IPS-20b (cell line): ENCODE data around the gene PCDH19.

Source experiments
- H3K27ac ChIP-seq: one replicate; pipeline ENCODE4 v1.5.1; 2013; ENCODE audit warnings: low read length
- H3K27me3 ChIP-seq: 2 replicates; pipeline ENCODE4 v1.6.1; 2013; ENCODE audit warnings: mild to moderate bottlenecking, low read length, inconsistent platforms; ENCODE audit not compliant: insufficient read depth
- H3K36me3 ChIP-seq: 2 replicates; pipeline ENCODE4 v1.6.1; 2013; ENCODE audit warnings: low read depth, mild to moderate bottlenecking, inconsistent platforms, low read length, moderate library complexity; ENCODE audit not compliant: insufficient read depth
- H3K4me1 ChIP-seq: 2 replicates; pipeline ENCODE4 v1.6.1; 2013; ENCODE audit warnings: mild to moderate bottlenecking, control low read depth, inconsistent platforms, low read length, moderate library complexity; ENCODE audit not compliant: insufficient read depth
- H3K4me3 ChIP-seq: 2 replicates; pipeline ENCODE4 v1.5.1; 2013; ENCODE audit warnings: mild to moderate bottlenecking, low read length, inconsistent platforms
- H3K9ac ChIP-seq: 2 replicates; pipeline ENCODE4 v1.6.1; 2013; ENCODE audit warnings: low read depth, mild to moderate bottlenecking, inconsistent platforms, low read length, moderate library complexity
- H3K9me3 ChIP-seq: 2 replicates; pipeline ENCODE4 v1.6.1; 2013; ENCODE audit warnings: mild to moderate bottlenecking, low read depth, low read length, inconsistent platforms; ENCODE audit not compliant: insufficient read depth

PCDH19 gene

GRCh38 chrX:100411802-100412715 is 2.0 kb upstream of the PCDH19 start:
- Histone ChIP-seq H3K36me3 (no peaks in the 10 kb centered on the region), H3K27me3 (peaks cover 60% of the 10 kb centered on the region), H3K4me1 (no peaks in the 10 kb centered on the region; the same call in 1 of the 2 replicates), H3K9me3 (no peaks in the 10 kb centered on the region), H3K4me3 (peak overlapping the region; percentile 47), H3K27ac (no peak overlapping the region), H3K9ac (no peak overlapping the region)

GRCh38 chrX:100410901-100411801 is 1.1 kb upstream of the PCDH19 start:
- no peaks in the 10 kb centered on the region for H3K9me3 ChIP-seq

DNA sequence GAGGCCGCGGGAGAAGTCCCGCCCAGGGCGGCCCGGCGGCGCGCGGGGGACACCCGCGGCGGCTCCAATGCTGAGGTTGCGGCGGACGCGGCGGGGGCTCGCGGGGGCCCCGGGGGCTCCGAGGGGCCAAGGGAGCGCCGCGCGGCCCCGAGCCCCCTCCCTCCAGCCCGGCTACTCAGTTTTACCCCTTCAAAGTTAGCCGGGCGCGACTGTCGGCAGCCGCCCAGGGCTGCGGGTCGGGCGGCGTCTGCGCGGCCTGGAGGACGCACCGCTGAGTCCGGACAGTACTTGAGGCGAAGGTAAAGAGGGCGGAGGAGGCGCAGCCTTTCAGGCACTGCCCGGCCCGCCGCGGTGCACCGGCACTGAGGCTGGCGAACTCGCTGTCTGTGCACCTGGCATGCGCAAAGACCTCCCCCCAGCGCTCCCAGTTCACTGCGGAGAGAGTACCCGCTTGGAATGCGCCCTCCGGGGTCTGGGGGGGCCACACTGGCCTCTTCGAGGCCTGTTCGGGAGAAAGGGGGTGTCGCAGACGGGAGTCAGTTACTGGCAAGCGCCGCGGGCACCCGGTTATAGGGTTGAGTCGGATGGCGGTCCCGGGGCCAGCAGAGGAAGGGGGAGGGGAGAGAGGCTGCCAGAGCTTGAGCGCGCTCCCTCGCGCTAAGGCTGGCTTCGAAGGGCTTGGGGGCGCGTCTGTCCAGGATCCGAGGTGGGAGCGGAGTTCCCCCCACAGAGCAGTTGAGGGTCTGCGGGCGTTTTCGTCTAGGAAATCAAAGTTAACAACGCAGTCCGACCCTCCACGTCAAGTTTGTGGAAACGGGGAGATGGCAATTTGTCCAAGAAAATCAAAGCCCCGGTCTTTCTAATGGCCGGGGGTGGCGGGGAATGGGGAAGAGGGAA is 1.1 kb downstream of the PCDH19 start:
- no peaks in the 10 kb centered on the region; the same call in 1 of the 2 replicates for H3K4me1 ChIP-seq
- peaks cover 91% of the 10 kb centered on the region for H3K27me3 ChIP-seq
- no peak overlapping the region for H3K27ac ChIP-seq
- H3K9ac ChIP-seq = no peak overlapping the region
- no peaks in the 10 kb centered on the region for H3K36me3 ChIP-seq
- no peaks in the 10 kb centered on the region for H3K9me3 ChIP-seq
- H3K4me3 ChIP-seq = peak overlapping the region; percentile 49; the same call in 1 of the 2 replicates

More at GRCh38 chrX:100410901-100411801, 1.1 kb upstream of the PCDH19 start:
- H3K36me3 ChIP-seq = no peaks in the 10 kb centered on the region
- no peak overlapping the region for H3K9ac ChIP-seq
- H3K4me1 ChIP-seq = no peaks in the 10 kb centered on the region; the same call in 1 of the 2 replicates
- no peak overlapping the region for H3K27ac ChIP-seq
- H3K4me3 ChIP-seq = peak overlapping the region; percentile 53
- H3K27me3 ChIP-seq = peaks cover 69% of the 10 kb centered on the region

DNA sequence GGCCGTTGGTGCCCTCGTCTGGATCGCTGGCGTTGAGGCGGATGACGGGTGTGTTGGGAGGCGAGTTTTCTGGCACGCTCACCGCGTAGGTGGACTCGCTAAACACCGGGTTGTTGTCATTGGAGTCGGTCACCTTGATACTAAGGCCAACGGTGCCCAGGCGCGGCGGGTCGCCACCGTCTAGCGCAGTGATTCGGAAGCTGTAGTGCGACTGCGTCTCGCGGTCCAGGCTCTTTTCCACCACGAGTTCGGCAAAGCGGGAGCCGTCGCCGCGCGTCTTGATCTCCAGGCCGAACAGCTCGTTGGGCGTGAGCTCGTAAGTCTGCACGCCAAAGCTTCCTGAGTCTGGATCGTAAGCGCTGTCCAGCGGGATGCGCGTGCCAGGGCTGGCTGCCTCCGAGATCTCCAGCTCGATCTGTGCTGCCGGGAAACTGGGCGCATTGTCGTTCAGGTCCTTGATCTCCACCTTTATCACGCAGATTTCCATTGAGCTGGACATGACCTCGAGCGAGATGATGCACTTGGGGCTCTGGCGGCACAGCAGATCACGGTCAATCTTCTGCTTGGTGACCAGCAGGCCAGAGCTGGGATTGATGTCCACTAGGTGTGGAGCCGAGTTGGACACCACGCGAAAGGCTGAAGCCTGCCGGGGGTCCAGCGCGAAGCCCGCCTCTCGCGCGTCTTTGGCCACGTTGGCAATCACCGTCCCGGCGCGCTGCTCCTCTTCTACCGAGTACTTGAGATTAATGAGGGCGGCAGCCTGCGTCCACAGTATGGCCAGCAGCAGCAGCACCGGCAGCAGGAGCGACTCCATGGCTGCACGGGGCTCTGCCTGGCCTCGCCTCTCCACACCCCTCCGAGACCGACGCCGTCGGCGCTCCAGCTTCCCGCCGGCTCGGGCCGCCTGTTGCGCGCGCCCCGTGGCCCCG is 2.0 kb downstream of the PCDH19 start:
- Histone ChIP-seq H3K9me3 (no peaks in the 10 kb centered on the region), H3K9ac (no peak overlapping the region), H3K4me1 (peaks cover 5% of the 10 kb centered on the region; the same call in 1 of the 2 replicates), H3K4me3 (no peak overlapping the region), H3K27me3 (peaks cover 98% of the 10 kb centered on the region), H3K36me3 (no peaks in the 10 kb centered on the region), H3K27ac (no peak overlapping the region)

- no peak overlapping the region for H3K9ac ChIP-seq
- H3K27me3 ChIP-seq = peaks cover 98% of the 10 kb centered on the region
- H3K4me3 ChIP-seq = peak overlapping the region; percentile 22; the same call in 1 of the 2 replicates
These were observed 2.8 kb downstream of the PCDH19 start for GRCh38 chrX:100407147-100407783.

DNA sequence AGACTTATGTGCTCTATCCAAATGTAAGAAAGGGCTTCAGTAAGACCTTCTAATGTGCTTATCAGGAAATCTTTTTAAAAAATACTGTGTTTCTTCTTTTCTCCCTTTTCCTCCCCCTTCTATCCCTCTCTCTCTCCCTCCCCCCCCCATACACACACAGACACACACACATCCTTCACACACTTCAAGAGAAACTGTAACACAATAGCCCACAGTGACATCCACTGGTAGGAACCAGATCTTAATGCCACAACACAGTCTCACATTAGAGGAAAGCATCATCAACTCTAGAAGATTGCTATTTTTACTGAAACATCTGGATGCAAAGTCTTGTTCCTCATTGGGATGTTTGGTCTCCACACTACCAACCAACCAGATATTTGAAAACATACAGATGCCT is 4.6 kb downstream of the PCDH19 start:
- H3K36me3 ChIP-seq = no peaks in the 10 kb centered on the region
- H3K9me3 ChIP-seq = no peaks in the 10 kb centered on the region
- H3K4me3 ChIP-seq = no peak overlapping the region
- peaks cover 97% of the 10 kb centered on the region for H3K27me3 ChIP-seq
- no peak overlapping the region for H3K9ac ChIP-seq
- no peak overlapping the region for H3K27ac ChIP-seq
- H3K4me1 ChIP-seq = peaks cover 5% of the 10 kb centered on the region; the same call in 1 of the 2 replicates

More at GRCh38 chrX:100407147-100407783, 2.8 kb downstream of the PCDH19 start:
- Histone ChIP-seq H3K4me1 (peaks cover 5% of the 10 kb centered on the region; the same call in 1 of the 2 replicates), H3K27ac (no peak overlapping the region), H3K9me3 (no peaks in the 10 kb centered on the region), H3K36me3 (no peaks in the 10 kb centered on the region)

- Histone ChIP-seq H3K4me1 (peaks cover 5% of the 10 kb centered on the region; the same call in 1 of the 2 replicates), H3K36me3 (no peaks in the 10 kb centered on the region), H3K9me3 (no peaks in the 10 kb centered on the region), H3K4me3 (no peak overlapping the region), H3K9ac (no peak overlapping the region), H3K27ac (no peak overlapping the region), H3K27me3 (peaks cover 97% of the 10 kb centered on the region)
These were observed 5.2 kb downstream of the PCDH19 start for GRCh38 chrX:100404851-100405250.

DNA sequence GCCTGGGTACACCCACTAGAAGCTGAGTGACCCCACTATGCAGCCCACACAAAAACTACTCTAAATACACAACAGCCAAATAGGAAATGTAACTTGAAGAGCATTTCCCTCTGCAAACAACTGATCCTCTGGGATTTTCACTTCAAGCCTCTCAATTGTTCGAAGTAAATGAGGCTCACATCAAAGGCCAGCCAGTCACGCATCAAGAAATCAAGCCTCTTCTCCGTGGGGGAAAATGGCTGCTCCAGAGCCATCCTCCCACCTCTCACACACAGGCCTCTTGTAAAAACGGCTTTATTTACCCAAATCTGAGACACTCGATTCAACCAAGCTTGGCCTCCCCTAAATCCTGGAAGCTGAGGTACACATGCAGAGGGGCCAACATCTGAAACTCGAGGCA is 14.3 kb downstream of the PCDH19 start:
- Histone ChIP-seq H3K27me3 (peaks cover 65% of the 10 kb centered on the region), H3K9me3 (no peaks in the 10 kb centered on the region), H3K9ac (no peak overlapping the region), H3K27ac (no peak overlapping the region), H3K4me1 (peaks cover 7% of the 10 kb centered on the region; the same call in 1 of the 2 replicates), H3K36me3 (no peaks in the 10 kb centered on the region), H3K4me3 (no peak overlapping the region)

GRCh38 chrX:100381619-100382018 is 28.5 kb downstream of the PCDH19 start:
- Histone ChIP-seq H3K27me3 (no peaks in the 10 kb centered on the region), H3K4me3 (no peak overlapping the region), H3K4me1 (no peaks in the 10 kb centered on the region; the same call in 1 of the 2 replicates), H3K9me3 (no peaks in the 10 kb centered on the region), H3K36me3 (no peaks in the 10 kb centered on the region), H3K9ac (no peak overlapping the region), H3K27ac (no peak overlapping the region)
